BLaER1 treated with 17β-estradiol and CSF1 and Interleukin-3, amounts not matched to agents 10 nM and 100 nM (cell line): ENCODE data around the gene TIRAP.

Experiments used
- H3K27ac ChIP-seq, 11 experiments: shearing (Covaris generic); formaldehyde crosslinking; 2 replicates each; pipeline ENCODE4 v1.8.1; 2022
- H3K27me3 ChIP-seq, 11 experiments: shearing (Covaris generic); formaldehyde crosslinking; 2 replicates each; pipeline ENCODE4 v1.8.1; 2022
- H3K36me3 ChIP-seq, 11 experiments: shearing (Covaris generic); formaldehyde crosslinking; 2 replicates each; pipeline ENCODE4 v1.8.1; 2022
- H3K4me1 ChIP-seq, 10 experiments: shearing (Covaris generic); formaldehyde crosslinking; 2 replicates each; pipeline ENCODE4 v1.8.1; 2022
- H3K4me2 ChIP-seq, 11 experiments: shearing (Covaris generic); formaldehyde crosslinking; 2 replicates each; pipeline ENCODE4 v1.8.1; 2022
- H3K4me3 ChIP-seq, 10 experiments: shearing (Covaris generic); formaldehyde crosslinking; 2 replicates each; pipeline ENCODE4 v1.8.1; 2022
- H3K9ac ChIP-seq, 11 experiments: shearing (Covaris generic); formaldehyde crosslinking; 2 replicates each; pipeline ENCODE4 v1.8.1; 2022
- H3K9me3 ChIP-seq, 11 experiments: shearing (Covaris generic); formaldehyde crosslinking; replicated peaks in 1 of 11; 2 replicates each; pipeline ENCODE4 v1.8.1; 2022
- H4K20me1 ChIP-seq, 11 experiments: shearing (Covaris generic); formaldehyde crosslinking; 2 replicates each; pipeline ENCODE4 v1.8.1; 2022
- Cebpa-rat ChIP-seq, 11 experiments: shearing (Covaris generic); IDR thresholded peaks; 2 replicates each; pipeline ENCODE4 v1.8.1; 2022

The TIRAP gene

DNA sequence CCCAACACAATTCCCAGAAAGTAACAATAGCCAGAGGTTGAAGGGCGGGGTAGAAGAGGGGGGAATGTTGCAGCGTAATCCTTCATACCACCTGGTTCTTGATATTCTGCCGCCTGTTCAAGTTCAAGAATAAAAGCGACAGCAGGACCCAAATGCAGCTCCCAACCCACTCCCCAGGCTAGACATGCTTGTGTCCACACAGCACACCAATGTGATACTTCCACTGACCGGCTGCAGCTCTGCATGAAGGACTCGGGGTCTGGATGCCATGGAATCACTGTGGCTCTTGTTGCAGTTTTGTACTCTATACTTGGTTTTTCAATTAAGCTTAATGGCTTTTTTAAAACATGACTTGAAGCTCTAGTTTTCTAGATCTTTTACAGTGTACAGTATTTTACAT lies 20.7 kb upstream of the TIRAP start:
- no peaks in the 10 kb centered on the region for H3K27me3 ChIP-seq
- no peak for TF ChIP-seq Cebpa-rat (IDR thresholded peaks at IDR 0.05)
- H4K20me1 ChIP-seq, result peaks cover 0 to 57% (median 32%) of the 10 kb centered on the region in 11 experiments; a peak in 16 of 22 replicates
- no peak overlapping the region for H3K4me2 ChIP-seq
- no peak overlapping the region for H3K27ac ChIP-seq
- H3K4me3 ChIP-seq, result no peak overlapping the region
- peaks cover 75 to 97% (median 89%) of the 10 kb centered on the region in 11 experiments for H3K36me3 ChIP-seq
- H3K9ac ChIP-seq, result no peak overlapping the region; a peak in 1 of 22 replicates
- peaks cover 4 to 12% (median 6%) of the 10 kb centered on the region in 10 experiments; a peak in 17 of 20 replicates for H3K4me1 ChIP-seq
- H3K9me3 ChIP-seq, result no peaks in the 10 kb centered on the region

DNA sequence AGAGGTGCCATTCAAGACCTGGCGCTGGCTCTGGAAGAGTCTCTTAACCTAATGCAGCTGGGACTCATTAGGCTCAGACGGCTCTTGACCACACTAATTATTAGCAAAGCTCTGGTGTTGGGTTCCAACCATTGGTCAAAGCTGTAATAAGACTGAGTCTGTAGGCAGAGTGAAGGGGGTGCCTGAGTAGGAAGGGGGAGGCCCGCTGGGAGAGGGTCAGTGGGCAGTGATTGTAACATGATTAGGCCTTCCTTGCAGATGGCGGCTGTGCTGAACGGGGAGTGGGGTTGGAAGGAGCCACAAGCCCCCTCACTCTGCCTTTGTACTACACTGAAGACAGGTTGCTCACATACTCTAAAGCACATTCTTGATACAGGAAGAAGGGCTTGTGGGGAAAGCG lies 19.4 kb upstream of the TIRAP start:
- H3K4me2 ChIP-seq, result no peak overlapping the region
- no peaks in the 10 kb centered on the region for H3K27me3 ChIP-seq
- H3K36me3 ChIP-seq, result peaks cover 70 to 92% (median 82%) of the 10 kb centered on the region in 11 experiments
- no peak overlapping the region for H3K27ac ChIP-seq
- peaks cover 0 to 64% (median 35%) of the 10 kb centered on the region in 11 experiments; a peak in 16 of 22 replicates for H4K20me1 ChIP-seq
- H3K4me1 ChIP-seq, result peaks cover 11 to 19% (median 14%) of the 10 kb centered on the region in 10 experiments
- H3K9ac ChIP-seq, result no peak overlapping the region
- H3K4me3 ChIP-seq, result no peak overlapping the region
- TF ChIP-seq Cebpa-rat (IDR thresholded peaks at IDR 0.05), result no peak
- H3K9me3 ChIP-seq, result no peaks in the 10 kb centered on the region

- no peak for TF ChIP-seq Cebpa-rat (IDR thresholded peaks at IDR 0.05)
- Histone ChIP-seq H3K27ac (no peak overlapping the region), H3K9ac (no peak overlapping the region), H3K36me3 (peaks cover 68 to 71% (median 69%) of the 10 kb centered on the region in 11 experiments), H4K20me1 (peaks cover 0 to 64% (median 34%) of the 10 kb centered on the region in 11 experiments; a peak in 16 of 22 replicates), H3K27me3 (no peaks in the 10 kb centered on the region), H3K4me2 (no peak overlapping the region), H3K4me3 (no peak overlapping the region), H3K4me1 (peaks cover 23 to 34% (median 25%) of the 10 kb centered on the region in 10 experiments), H3K9me3 (no peaks in the 10 kb centered on the region)
These were observed 17.1 kb upstream of the TIRAP start for GRCh38 chr11:126265811-126266210.

DNA sequence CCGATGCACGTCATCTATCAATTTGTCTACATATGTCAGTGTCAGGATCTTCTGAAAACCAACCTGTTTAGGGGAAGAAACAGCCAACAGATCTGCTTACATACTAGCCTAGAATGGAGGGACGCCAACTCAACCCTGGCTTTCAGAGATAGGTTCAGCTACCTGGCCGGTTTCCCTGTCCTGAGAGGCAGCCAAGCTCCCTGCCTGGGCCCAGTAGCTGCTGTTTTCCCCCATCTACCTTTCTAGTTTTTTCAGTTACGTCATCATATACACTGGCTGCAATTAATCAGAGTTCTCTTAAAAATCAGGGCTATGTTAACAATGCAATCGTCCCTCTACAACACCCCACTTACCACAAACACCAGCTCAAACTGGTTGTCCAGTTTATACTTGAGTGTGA lies 15.2 kb upstream of the TIRAP start:
- peak overlapping the region; percentile 89 to 99 (median 97) for H3K4me2 ChIP-seq
- H3K9ac ChIP-seq, result peak overlapping the region; percentile 83 to 95 (median 91)
- H4K20me1 ChIP-seq, result peaks cover 0 to 53% (median 25%) of the 10 kb centered on the region in 11 experiments; a peak in 16 of 22 replicates
- no peaks in the 10 kb centered on the region for H3K27me3 ChIP-seq
- no peak for TF ChIP-seq Cebpa-rat (IDR thresholded peaks at IDR 0.05)
- H3K36me3 ChIP-seq, result peaks cover 55 to 71% (median 64%) of the 10 kb centered on the region in 11 experiments
- H3K4me1 ChIP-seq, result peaks cover 23 to 35% (median 27%) of the 10 kb centered on the region in 10 experiments
- H3K9me3 ChIP-seq, result no peaks in the 10 kb centered on the region
- H3K4me3 ChIP-seq, result peak overlapping the region; percentile 72 to 96 (median 87)
- peak overlapping the region; percentile 70 to 94 (median 91) for H3K27ac ChIP-seq

- Histone ChIP-seq H3K9ac (peak overlapping the region; percentile 83 to 95 (median 91)), H4K20me1 (peaks cover 0 to 46% (median 18%) of the 10 kb centered on the region in 11 experiments; a peak in 16 of 22 replicates), H3K4me3 (peak overlapping the region; percentile 72 to 96 (median 87)), H3K4me1 (peaks cover 23 to 35% (median 27%) of the 10 kb centered on the region in 10 experiments), H3K27ac (peak overlapping the region; percentile 70 to 94 (median 91)), H3K36me3 (peaks cover 55 to 71% (median 64%) of the 10 kb centered on the region in 11 experiments), H3K9me3 (no peaks in the 10 kb centered on the region), H3K27me3 (no peaks in the 10 kb centered on the region), H3K4me2 (peak overlapping the region; percentile 89 to 99 (median 97))
- no peak for TF ChIP-seq Cebpa-rat (IDR thresholded peaks at IDR 0.05)
These were observed 14.6 kb upstream of the TIRAP start for GRCh38 chr11:126268361-126268707.

- H3K9ac ChIP-seq, result peak within 1 kb of the TSS; percentile 83 to 95 (median 91)
- peak within 1 kb of the TSS; percentile 72 to 96 (median 87) for H3K4me3 ChIP-seq
- peak within 1 kb of the TSS; percentile 79 to 94 (median 91) for H3K27ac ChIP-seq
- H3K36me3 ChIP-seq, result peaks cover 55 to 71% (median 64%) of the 10 kb centered on the region in 11 experiments
- H4K20me1 ChIP-seq, result peaks cover 0 to 40% (median 13%) of the 10 kb centered on the region in 11 experiments; a peak in 14 of 22 replicates
- peak within 1 kb of the TSS; percentile 89 to 99 (median 97) for H3K4me2 ChIP-seq
- TF ChIP-seq Cebpa-rat (IDR thresholded peaks at IDR 0.05), result no peak
- H3K4me1 ChIP-seq, result peaks cover 23 to 35% (median 27%) of the 10 kb centered on the region in 10 experiments
- no peaks in the 10 kb centered on the region for H3K9me3 ChIP-seq
- H3K27me3 ChIP-seq, result no peaks in the 10 kb centered on the region
These were observed 13.9 kb upstream of the TIRAP start, which contains the start of the genes FOXRED1 and SRPRA for GRCh38 chr11:126268708-126269579. TSS of gene FOXRED1 (plus strand) at chr11:126269154. CDS start at chr11:126269207, 53 bp downstream. TSS of gene SRPRA (minus strand) at chr11:126268895. CDS start at chr11:126268804, 91 bp downstream.

DNA sequence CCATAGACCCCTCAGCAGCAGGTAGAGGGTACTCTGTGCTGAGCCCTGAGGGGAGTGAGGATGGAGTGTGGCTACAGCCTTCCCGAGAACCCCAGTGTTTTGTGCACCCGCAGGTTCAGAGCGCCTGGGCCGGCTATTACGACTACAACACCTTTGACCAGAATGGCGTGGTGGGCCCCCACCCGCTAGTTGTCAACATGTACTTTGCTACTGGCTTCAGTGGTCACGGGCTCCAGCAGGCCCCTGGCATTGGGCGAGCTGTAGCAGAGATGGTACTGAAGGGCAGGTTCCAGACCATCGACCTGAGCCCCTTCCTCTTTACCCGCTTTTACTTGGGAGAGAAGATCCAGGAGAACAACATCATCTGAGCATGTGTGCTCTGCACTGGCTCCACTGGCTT lies 5.6 kb upstream of the TIRAP start:
- Histone ChIP-seq H3K9me3 (no peaks in the 10 kb centered on the region), H3K9ac (no peak overlapping the region), H3K27me3 (no peaks in the 10 kb centered on the region), H3K27ac (no peak overlapping the region), H4K20me1 (no peaks in the 10 kb centered on the region), H3K4me1 (peaks cover 26 to 32% (median 29%) of the 10 kb centered on the region in 10 experiments), H3K4me3 (no peak overlapping the region), H3K4me2 (no peak overlapping the region), H3K36me3 (peaks cover 50 to 77% (median 65%) of the 10 kb centered on the region in 11 experiments)
- TF ChIP-seq Cebpa-rat (IDR thresholded peaks at IDR 0.05), result no peak

DNA sequence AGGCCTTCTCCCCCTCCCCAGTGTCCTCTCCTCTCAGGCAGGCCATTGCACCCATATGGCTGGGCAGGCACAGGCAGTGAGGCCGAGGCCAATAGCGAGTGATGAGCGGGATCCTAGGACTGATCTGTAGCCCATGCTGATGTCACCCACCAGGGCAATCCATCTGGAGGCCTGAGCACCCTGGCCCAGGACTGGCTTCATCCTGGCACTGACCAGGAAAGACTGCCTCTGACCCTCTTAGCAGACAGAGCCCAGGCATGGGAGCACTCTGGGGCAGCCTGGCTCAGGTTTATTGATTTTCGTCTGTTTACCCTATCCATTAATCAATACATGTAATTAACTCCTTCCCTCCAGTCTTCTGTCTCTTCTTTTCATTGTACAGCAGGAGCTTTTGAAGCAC lies 5.1 kb upstream of the TIRAP start:
- Histone ChIP-seq H3K9me3 (no peaks in the 10 kb centered on the region), H3K36me3 (peaks cover 46 to 72% (median 61%) of the 10 kb centered on the region in 11 experiments), H3K27ac (no peak overlapping the region; a peak in 1 of 22 replicates), H3K4me3 (no peak overlapping the region), H3K9ac (no peak overlapping the region), H4K20me1 (no peaks in the 10 kb centered on the region), H3K27me3 (no peaks in the 10 kb centered on the region), H3K4me2 (no peak overlapping the region), H3K4me1 (peaks cover 27 to 37% (median 31%) of the 10 kb centered on the region in 10 experiments)
- no peak for TF ChIP-seq Cebpa-rat (IDR thresholded peaks at IDR 0.05)

GRCh38 chr11:126279191-126279590 lies 3.7 kb upstream of the TIRAP start:
- H3K36me3 ChIP-seq, result peaks cover 32 to 58% (median 47%) of the 10 kb centered on the region in 11 experiments
- peak overlapping the region in 1 of 11 experiments; percentile 77; a peak in 1 of 22 replicates for H3K27ac ChIP-seq

More at GRCh38 chr11:126279191-126279590, 3.7 kb upstream of the TIRAP start:
- H3K4me3 ChIP-seq, result no peak overlapping the region
- H3K9me3 ChIP-seq, result no peaks in the 10 kb centered on the region
- H4K20me1 ChIP-seq, result no peaks in the 10 kb centered on the region
- no peaks in the 10 kb centered on the region for H3K27me3 ChIP-seq
- peaks cover 34 to 45% (median 41%) of the 10 kb centered on the region in 10 experiments for H3K4me1 ChIP-seq
- TF ChIP-seq Cebpa-rat (IDR thresholded peaks at IDR 0.05), result no peak
- no peak overlapping the region for H3K9ac ChIP-seq
- no peak overlapping the region for H3K4me2 ChIP-seq
